Fibroblast of peridontal ligament (primary cell): ENCODE results near the gene ZBTB26.

Experiments
- DNase-seq: peaks from one replicate; pipeline ENCODE4 v3.0.0-alpha.2; 2010; ENCODE audit errors: extremely low read depth

The ZBTB26 gene

GRCh38 chr9:122931226-122932121 is at the start of gene ZBTB26:
TSS of gene ZBTB26 (minus strand) at chr9:122931512. CDS start at chr9:122919934, 11,578 bp downstream.
- DNase-seq: peak; percentile 91

GRCh38 chr9:122978601-122979000 is 47.3 kb upstream of the ZBTB26 start:
- DNase-seq: no peak

- no peak for DNase-seq
Measured at GRCh38 chr9:122975196-122975595, 43.9 kb upstream of the ZBTB26 start.

GRCh38 chr9:122961139-122961538 is 29.8 kb upstream of the ZBTB26 start:
- no peak for DNase-seq

GRCh38 chr9:122955961-122956360 is 24.6 kb upstream of the ZBTB26 start:
- DNase-seq: no peak

GRCh38 chr9:122954253-122954691 is 23.0 kb upstream of the ZBTB26 start:
- DNase-seq: peak; percentile 50

- no peak for DNase-seq
Measured at GRCh38 chr9:122951056-122951455, 19.7 kb upstream of the ZBTB26 start.

GRCh38 chr9:122950263-122950662 is 19.0 kb upstream of the ZBTB26 start:
- no peak for DNase-seq

GRCh38 chr9:122949696-122950095 is 18.4 kb upstream of the ZBTB26 start:
- no peak for DNase-seq

- DNase-seq: no peak
Measured at GRCh38 chr9:122948313-122948712, 17.0 kb upstream of the ZBTB26 start.

- no peak for DNase-seq
Measured at GRCh38 chr9:122946461-122947005, 15.2 kb upstream of the ZBTB26 start.

GRCh38 chr9:122944960-122945888 is 13.9 kb upstream of the ZBTB26 start:
- DNase-seq: peak; percentile 42

- peak; percentile 73 for DNase-seq
Measured at GRCh38 chr9:122941582-122942234, 10.4 kb upstream of the ZBTB26 start.

GRCh38 chr9:122940749-122941581 is 9.7 kb upstream of the ZBTB26 start, which contains the start of gene RABGAP1:
TSS of gene RABGAP1 (plus strand) at chr9:122941020. CDS start at chr9:122957060, 16,040 bp downstream.
- peak; percentile 96 for DNase-seq

- no peak for DNase-seq
Measured at GRCh38 chr9:122940454-122940748, 9.1 kb upstream of the ZBTB26 start.

GRCh38 chr9:122939601-122940000 is 8.3 kb upstream of the ZBTB26 start:
- DNase-seq: no peak

- DNase-seq: no peak
Measured at GRCh38 chr9:122936883-122937282, 5.6 kb upstream of the ZBTB26 start.

GRCh38 chr9:122936464-122936863 is 5.2 kb upstream of the ZBTB26 start:
- no peak for DNase-seq

- DNase-seq: no peak
Measured at GRCh38 chr9:122930541-122931225, 629 bp downstream of the ZBTB26 start.

GRCh38 chr9:122929796-122930354 is 1.4 kb downstream of the ZBTB26 start:
- no peak for DNase-seq
